Prostate gland (tissue), 2 donors: ENCODE measurements around the gene CD81. TPM values are rescaled to one million over a fixed set of nuclear protein-coding genes. Genes with fewer than 3 reads are reported as not detected.

Experiments
- DNase-seq: peaks from one replicate; pipeline ENCODE4 v3.0.0-alpha.2; 2019; ENCODE audit warnings: low spot score
- H3K27ac ChIP-seq, 2 donors: fragments of 200-600 bp; sonication (generic); 2 replicates each; pipeline ENCODE4 v1.5.1; 2017 to 2019
- H3K27me3 ChIP-seq: fragments of 200-600 bp; sonication (generic); replicated peaks from 2 replicates; pipeline ENCODE4 v1.5.1; 2019; ENCODE audit not compliant: insufficient read depth
- H3K36me3 ChIP-seq, 2 donors: fragments of 200-600 bp; sonication (generic); 1 replicate in 1 of 2; 2 replicates in 1 of 2; pipeline versions ENCODE4 v1.5.1 to v1.8.1; 2017 to 2019
- H3K4me1 ChIP-seq: fragments of 200-600 bp; sonication (generic); replicated peaks from 2 replicates; pipeline ENCODE4 v1.5.1; 2019
- H3K4me3 ChIP-seq, 2 donors: fragments of 200-600 bp; sonication (generic); 2 replicates each; pipeline ENCODE4 v1.5.1; 2017 to 2019
- H3K9me3 ChIP-seq: fragments of 200-600 bp; sonication (generic); 2 replicates; pipeline ENCODE4 v1.5.1; 2017
- POLR2A ChIP-seq: fragments of 450-650 bp; IDR thresholded peaks from one replicate; pipeline ENCODE4 v1.6.1; 2016; ENCODE audit warnings: antibody characterized with exemption, mild to moderate bottlenecking
- POLR2AphosphoS5 ChIP-seq: sonication (generic); formaldehyde crosslinking; IDR thresholded peaks from one replicate; pipeline ENCODE4 v1.6.1; 2017; ENCODE audit warnings: antibody characterized with exemption
- whole genome bisulfite sequencing: methylation state at CpG from one replicate; pipeline ENCODE4 v1.1.5; 2018; 5-methylcytosine and 5-hydroxymethylcytosine counted together
- intact Hi-C: fragments of 100-400 bp; cut with DNase I; formaldehyde crosslinking; loops from one replicate; pipeline ENCODE4 v1.14.2; 2022
- total RNA-seq, 2 donors: library from RNA; depleted of rRNA; stranded (reverse); fragments of >200 nt; gene quantifications; one replicate each; pipeline ENCODE4 v1.1.0, GENCODE V29; 2016
- TF ChIP-seq, protein P1 (sequence below), 4 experiments: fragments of 200-600 bp in 2 of 4; fragments of 450-650 bp in 2 of 4; sonication (generic) in 2 of 4; IDR thresholded peaks; 1 replicate in 3 of 4; 2 replicates in 1 of 4; pipeline ENCODE4 v1.5.1; 2016 to 2019; ENCODE audit warnings: antibody characterized with exemption in 4 of 4, mild to moderate bottlenecking in 2 of 4, moderate library complexity in 2 of 4

CD81 gene
- total RNA-seq, 2 donors from 2014 or later, result 472 to 927 TPM

DNA sequence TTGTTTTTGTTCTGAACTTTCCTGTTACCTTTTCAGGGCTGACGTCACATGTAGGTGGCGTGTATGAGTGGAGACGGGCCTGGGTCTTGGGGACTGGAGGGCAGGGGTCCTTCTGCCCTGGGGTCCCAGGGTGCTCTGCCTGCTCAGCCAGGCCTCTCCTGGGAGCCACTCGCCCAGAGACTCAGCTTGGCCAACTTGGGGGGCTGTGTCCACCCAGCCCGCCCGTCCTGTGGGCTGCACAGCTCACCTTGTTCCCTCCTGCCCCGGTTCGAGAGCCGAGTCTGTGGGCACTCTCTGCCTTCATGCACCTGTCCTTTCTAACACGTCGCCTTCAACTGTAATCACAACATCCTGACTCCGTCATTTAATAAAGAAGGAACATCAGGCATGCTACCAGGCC is 19.9 kb downstream of the CD81 start:
- TF ChIP-seq POLR2AphosphoS5 (no peak), POLR2A (no peak)
- TF ChIP-seq, protein P1, sequence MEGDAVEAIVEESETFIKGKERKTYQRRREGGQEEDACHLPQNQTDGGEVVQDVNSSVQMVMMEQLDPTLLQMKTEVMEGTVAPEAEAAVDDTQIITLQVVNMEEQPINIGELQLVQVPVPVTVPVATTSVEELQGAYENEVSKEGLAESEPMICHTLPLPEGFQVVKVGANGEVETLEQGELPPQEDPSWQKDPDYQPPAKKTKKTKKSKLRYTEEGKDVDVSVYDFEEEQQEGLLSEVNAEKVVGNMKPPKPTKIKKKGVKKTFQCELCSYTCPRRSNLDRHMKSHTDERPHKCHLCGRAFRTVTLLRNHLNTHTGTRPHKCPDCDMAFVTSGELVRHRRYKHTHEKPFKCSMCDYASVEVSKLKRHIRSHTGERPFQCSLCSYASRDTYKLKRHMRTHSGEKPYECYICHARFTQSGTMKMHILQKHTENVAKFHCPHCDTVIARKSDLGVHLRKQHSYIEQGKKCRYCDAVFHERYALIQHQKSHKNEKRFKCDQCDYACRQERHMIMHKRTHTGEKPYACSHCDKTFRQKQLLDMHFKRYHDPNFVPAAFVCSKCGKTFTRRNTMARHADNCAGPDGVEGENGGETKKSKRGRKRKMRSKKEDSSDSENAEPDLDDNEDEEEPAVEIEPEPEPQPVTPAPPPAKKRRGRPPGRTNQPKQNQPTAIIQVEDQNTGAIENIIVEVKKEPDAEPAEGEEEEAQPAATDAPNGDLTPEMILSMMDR (IDR thresholded peaks at IDR 0.05), result no peak
- Histone ChIP-seq H3K4me1 (peaks cover 19% of the 10 kb centered on the region), H3K4me3 (no peak overlapping the region), H3K9me3 (no peaks in the 10 kb centered on the region), H3K27me3 (no peaks in the 10 kb centered on the region), H3K27ac (no peak overlapping the region), H3K36me3 (peaks cover 0 to 33% of the 10 kb centered on the region in 2 donors)
- 91% methylated on average over 12 of the region's 12 CpGs for WGBS
- no peak for DNase-seq
- intact Hi-C loops, result no loop called here

DNA sequence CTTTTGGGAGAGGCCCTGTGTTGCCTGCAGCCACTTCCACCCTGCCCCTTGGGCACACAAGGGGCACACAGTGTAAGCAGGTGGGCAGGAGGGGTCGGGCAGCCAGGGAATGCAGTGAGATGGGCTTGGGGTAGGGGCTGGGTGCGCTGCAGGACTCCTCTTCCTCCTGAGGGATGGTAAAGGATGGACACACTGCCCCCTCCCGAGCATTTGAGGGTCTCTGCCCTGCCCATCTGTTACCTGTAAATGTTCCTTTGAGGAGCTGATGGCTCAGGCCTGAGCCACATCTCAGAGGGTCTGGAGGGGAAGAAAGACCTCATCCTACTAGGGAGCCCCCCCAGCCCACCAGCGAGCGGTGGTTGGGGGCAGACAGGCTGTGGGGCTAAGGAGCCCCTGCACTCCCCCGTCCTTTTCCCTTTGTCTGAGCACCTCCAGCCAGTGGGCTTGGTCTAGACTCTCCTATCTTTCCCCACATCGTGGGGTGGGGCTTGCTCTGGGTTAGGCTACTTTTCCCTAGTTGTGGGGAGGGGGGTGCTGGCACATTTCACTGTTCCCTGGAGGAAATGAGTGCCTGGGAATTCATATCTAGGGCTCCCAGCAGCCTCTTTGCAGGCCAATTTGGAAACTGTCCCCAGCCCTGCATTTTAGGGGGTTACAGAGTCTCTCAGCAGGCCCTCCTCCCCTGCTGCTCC is 21.7 kb downstream of the CD81 start:
- H3K4me1 ChIP-seq, result peaks cover 19% of the 10 kb centered on the region
- DNase-seq, result no peak
- WGBS, result 40% methylated on average over 7 of the region's 7 CpGs
- no peaks in the 10 kb centered on the region for H3K27me3 ChIP-seq
- intact Hi-C loops, result no loop called here
- H3K27ac ChIP-seq, result peak overlapping the region; percentile 95 to 97
- H3K9me3 ChIP-seq, result no peaks in the 10 kb centered on the region
- peak overlapping the region in 1 of 2 donors; percentile 58 for H3K4me3 ChIP-seq
- peaks cover 4 to 47% of the 10 kb centered on the region in 2 donors for H3K36me3 ChIP-seq
- TF ChIP-seq POLR2AphosphoS5, result no peak
- TF ChIP-seq POLR2A, result no peak
- TF ChIP-seq, protein P1 (IDR thresholded peaks at IDR 0.05), result no peak

DNA sequence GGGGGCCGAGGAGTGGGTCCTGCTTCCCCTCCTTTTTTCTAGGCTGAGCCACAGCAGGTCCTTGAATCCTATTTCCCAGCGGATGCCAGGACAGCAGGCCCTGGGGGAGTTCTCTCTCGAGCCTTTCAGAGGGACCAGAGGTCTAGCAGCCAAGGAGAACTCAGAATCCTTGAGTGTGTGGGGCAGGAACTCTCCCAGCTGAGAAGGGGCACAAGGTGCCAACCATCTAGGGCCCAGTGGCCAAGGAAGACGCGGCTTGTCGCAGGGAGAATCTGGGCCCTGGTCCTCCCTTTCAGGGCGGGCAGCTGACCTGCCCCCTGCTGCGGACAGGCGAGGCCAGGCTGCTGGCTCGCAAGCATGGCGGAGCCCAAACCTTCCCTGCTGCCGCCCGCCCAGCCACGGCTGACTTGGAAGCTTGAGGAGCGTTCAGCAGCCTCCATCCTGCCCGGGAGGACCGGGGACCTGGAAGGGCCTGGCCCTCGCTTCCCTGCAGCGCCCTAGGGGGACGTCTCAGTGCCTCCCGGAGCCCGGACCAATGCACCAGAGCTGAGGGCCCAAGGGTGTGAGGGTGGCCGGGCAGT is 22.5 kb downstream of the CD81 start:
- Histone ChIP-seq H3K27ac (peak overlapping the region; percentile 95 to 97), H3K9me3 (no peaks in the 10 kb centered on the region), H3K4me3 (peak overlapping the region; percentile 58 to 64), H3K4me1 (peaks cover 19% of the 10 kb centered on the region), H3K27me3 (no peaks in the 10 kb centered on the region), H3K36me3 (peaks cover 4 to 42% of the 10 kb centered on the region in 2 donors)
- no peak for DNase-seq
- intact Hi-C loops, result loop anchor here (5.0 kb wide), 1 partner anchor 92 kb away; no protein-coding TSS in a partner anchor
- TF ChIP-seq, protein P1 (IDR thresholded peaks at IDR 0.05), result no peak
- TF ChIP-seq POLR2AphosphoS5 (no peak), POLR2A (no peak)
- 12% methylated on average over 23 of the region's 23 CpGs for WGBS

DNA sequence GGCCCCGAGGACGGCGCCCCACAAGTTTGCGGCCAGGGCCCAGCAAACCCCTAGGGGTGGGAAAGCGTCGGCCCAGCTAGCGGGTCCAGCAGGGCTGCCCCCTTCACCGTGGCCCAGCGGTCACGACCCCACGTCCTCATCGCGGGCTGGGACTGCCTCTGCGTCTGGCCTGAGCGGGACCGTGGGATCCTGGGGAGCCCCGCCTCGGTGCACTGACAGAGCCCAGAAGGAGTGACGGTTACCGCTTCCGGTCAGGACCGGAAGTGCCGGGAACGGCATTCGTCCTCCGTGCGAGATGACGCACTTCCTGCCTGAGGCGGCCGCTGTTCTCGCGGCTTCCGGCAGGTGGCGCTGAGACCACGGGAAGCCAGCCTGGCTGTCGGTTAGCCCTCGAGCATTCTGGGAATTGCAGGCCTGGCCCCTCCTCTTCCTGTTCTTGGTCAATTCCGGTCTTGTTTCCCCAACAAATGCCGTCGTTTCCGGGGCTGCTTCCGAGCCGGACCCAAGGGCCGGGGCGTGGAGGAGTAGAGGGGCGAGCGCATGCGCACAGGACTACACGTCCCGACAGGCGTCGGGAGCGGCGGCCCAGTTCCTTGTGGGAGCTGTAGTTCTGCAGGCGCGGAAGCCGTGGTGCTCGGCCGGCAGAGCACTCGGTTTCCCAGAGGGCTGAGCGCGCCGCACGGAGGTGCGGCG is 23.1 kb downstream of the CD81 start, which contains the start of gene TSSC4:
Gene TSSC4, plus strand, starts transcription at position 682 of the 693 bp plus-strand sequence. CDS start 1,884 bp downstream, outside the sequence.
- peaks cover 4 to 36% of the 10 kb centered on the region in 2 donors for H3K36me3 ChIP-seq
- peaks cover 19% of the 10 kb centered on the region for H3K4me1 ChIP-seq
- peak; percentile 99 for TF ChIP-seq POLR2AphosphoS5
- peak; percentile 65 for TF ChIP-seq POLR2A
- TF ChIP-seq, protein P1 (IDR thresholded peaks at IDR 0.05), result peak; percentile 100
- peak within 1 kb of the TSS; percentile 95 to 97 for H3K27ac ChIP-seq
- H3K4me3 ChIP-seq, result peak within 1 kb of the TSS; percentile 93 to 94
- intact Hi-C loops, result loop anchor here (5.0 kb wide), 1 partner anchor 93 kb away; no protein-coding TSS in a partner anchor
- under 1% methylated on average over 66 of the region's 66 CpGs for WGBS
- DNase-seq, result peak; percentile 100
- no peaks in the 10 kb centered on the region for H3K9me3 ChIP-seq
- no peaks in the 10 kb centered on the region for H3K27me3 ChIP-seq
